KMS-11 (cell line): Measurements from ENCODE around the gene LEPROT.

Experiments used
- H2AFZ ChIP-seq: fragments of 200-600 bp; sonication (generic); 2 replicates; pipeline ENCODE4 v1.6.1; 2016; ENCODE audit warnings: antibody characterized with exemption, mixed run types, low read depth
- H3K27ac ChIP-seq: fragments of 200-600 bp; sonication (generic); 2 replicates; pipeline ENCODE4 v1.6.1; 2016; ENCODE audit warnings: mild to moderate bottlenecking, mixed run types
- H3K27me3 ChIP-seq: fragments of 200-600 bp; sonication (generic); 2 replicates; pipeline ENCODE4 v1.6.1; 2017; ENCODE audit warnings: mild to moderate bottlenecking, low read depth, mixed run types, moderate library complexity; ENCODE audit not compliant: insufficient read depth
- H3K36me3 ChIP-seq: fragments of 200-600 bp; sonication (generic); 2 replicates; pipeline ENCODE4 v1.6.1; 2017; ENCODE audit warnings: mild to moderate bottlenecking, mixed run types; ENCODE audit not compliant: insufficient read depth
- H3K4me1 ChIP-seq: fragments of 200-600 bp; sonication (generic); 2 replicates; pipeline ENCODE4 v1.6.1; 2016; ENCODE audit warnings: mild to moderate bottlenecking, low read depth, mixed run types; ENCODE audit not compliant: poor library complexity, severe bottlenecking
- H3K4me2 ChIP-seq: fragments of 200-600 bp; sonication (generic); 2 replicates; pipeline ENCODE4 v1.7.0; 2016; ENCODE audit warnings: mild to moderate bottlenecking, mixed run types
- H3K4me3 ChIP-seq: fragments of 200-600 bp; sonication (generic); IDR thresholded peaks from 2 replicates; pipeline ENCODE4 v1.6.1; 2017; ENCODE audit warnings: low read depth, low read length, mixed read lengths; ENCODE audit not compliant: insufficient read depth
- H3K79me2 ChIP-seq: fragments of 200-600 bp; sonication (generic); 2 replicates; pipeline ENCODE4 v1.6.1; 2016; ENCODE audit warnings: low read depth, mixed run types; ENCODE audit not compliant: insufficient read depth
- H3K9ac ChIP-seq: fragments of 200-600 bp; sonication (generic); 2 replicates; pipeline ENCODE4 v1.6.1; 2016; ENCODE audit warnings: mild to moderate bottlenecking, mixed run types
- H4K20me1 ChIP-seq: fragments of 200-600 bp; sonication (generic); 2 replicates; pipeline ENCODE4 v1.6.1; 2016; ENCODE audit warnings: mild to moderate bottlenecking, mixed run types; ENCODE audit not compliant: insufficient read depth
- TF ChIP-seq, protein P1 (sequence below): fragments of 200-600 bp; sonication (generic); conservative IDR thresholded peaks from 2 replicates; pipeline ENCODE4 v1.6.1; 2017; ENCODE audit warnings: low read depth, mild to moderate bottlenecking, antibody characterized with exemption, low read length, moderate library complexity, mixed read lengths

Gene LEPROT

DNA sequence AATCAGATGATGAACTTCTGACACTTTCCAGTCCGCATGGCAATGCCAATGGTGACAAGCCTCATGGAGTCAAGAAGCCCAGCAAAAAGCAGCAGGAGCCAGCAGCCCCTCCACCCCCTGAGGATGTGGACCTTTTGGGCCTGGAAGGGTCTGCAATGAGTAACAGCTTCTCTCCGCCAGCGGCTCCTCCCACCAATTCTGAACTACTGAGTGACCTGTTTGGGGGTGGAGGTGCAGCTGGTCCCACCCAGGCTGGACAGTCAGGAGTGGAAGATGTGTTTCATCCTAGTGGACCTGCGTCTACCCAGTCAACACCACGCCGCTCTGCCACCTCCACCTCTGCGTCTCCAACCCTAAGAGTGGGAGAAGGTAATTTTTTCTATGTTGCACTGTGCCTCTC lies 28.0 kb upstream of the LEPROT start:
- H2AFZ ChIP-seq: no peak overlapping the region
- H3K9ac ChIP-seq: no peak overlapping the region
- H3K4me1 ChIP-seq: peaks cover 7% of the 10 kb centered on the region
- H4K20me1 ChIP-seq: no peaks in the 10 kb centered on the region
- no peak overlapping the region for H3K4me3 ChIP-seq
- no peaks in the 10 kb centered on the region for H3K36me3 ChIP-seq
- H3K27me3 ChIP-seq: no peaks in the 10 kb centered on the region
- H3K79me2 ChIP-seq: no peaks in the 10 kb centered on the region
- no peak overlapping the region for H3K4me2 ChIP-seq
- H3K27ac ChIP-seq: no peak overlapping the region
- TF ChIP-seq, protein P1, sequence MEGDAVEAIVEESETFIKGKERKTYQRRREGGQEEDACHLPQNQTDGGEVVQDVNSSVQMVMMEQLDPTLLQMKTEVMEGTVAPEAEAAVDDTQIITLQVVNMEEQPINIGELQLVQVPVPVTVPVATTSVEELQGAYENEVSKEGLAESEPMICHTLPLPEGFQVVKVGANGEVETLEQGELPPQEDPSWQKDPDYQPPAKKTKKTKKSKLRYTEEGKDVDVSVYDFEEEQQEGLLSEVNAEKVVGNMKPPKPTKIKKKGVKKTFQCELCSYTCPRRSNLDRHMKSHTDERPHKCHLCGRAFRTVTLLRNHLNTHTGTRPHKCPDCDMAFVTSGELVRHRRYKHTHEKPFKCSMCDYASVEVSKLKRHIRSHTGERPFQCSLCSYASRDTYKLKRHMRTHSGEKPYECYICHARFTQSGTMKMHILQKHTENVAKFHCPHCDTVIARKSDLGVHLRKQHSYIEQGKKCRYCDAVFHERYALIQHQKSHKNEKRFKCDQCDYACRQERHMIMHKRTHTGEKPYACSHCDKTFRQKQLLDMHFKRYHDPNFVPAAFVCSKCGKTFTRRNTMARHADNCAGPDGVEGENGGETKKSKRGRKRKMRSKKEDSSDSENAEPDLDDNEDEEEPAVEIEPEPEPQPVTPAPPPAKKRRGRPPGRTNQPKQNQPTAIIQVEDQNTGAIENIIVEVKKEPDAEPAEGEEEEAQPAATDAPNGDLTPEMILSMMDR: no peak

DNA sequence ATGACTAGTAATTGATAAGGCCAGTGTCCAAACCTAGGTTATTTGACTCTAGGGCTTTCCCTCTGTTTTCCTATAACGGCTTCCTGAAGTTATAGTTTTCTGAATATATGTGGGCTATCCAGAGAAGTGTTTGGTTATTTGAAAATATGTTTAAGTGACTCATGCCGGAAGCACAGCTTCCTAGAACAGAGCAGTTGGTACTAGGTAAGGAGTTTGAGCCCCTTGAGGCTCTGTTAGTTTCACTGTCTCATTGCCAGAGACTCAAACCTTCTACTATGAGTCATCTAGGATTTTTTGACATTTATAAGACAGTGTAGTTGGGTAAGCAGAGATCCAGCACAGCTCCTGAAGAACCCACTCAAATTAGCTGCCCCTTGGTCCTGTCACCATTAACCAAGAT lies 27.1 kb upstream of the LEPROT start:
- H3K9ac ChIP-seq: no peak overlapping the region
- H3K4me1 ChIP-seq: peaks cover 7% of the 10 kb centered on the region
- H3K79me2 ChIP-seq: no peaks in the 10 kb centered on the region
- no peaks in the 10 kb centered on the region for H3K27me3 ChIP-seq
- no peak overlapping the region for H2AFZ ChIP-seq
- H3K27ac ChIP-seq: no peak overlapping the region
- no peak overlapping the region for H3K4me3 ChIP-seq
- no peaks in the 10 kb centered on the region for H3K36me3 ChIP-seq
- H4K20me1 ChIP-seq: no peaks in the 10 kb centered on the region
- H3K4me2 ChIP-seq: no peak overlapping the region
- TF ChIP-seq, protein P1: no peak

DNA sequence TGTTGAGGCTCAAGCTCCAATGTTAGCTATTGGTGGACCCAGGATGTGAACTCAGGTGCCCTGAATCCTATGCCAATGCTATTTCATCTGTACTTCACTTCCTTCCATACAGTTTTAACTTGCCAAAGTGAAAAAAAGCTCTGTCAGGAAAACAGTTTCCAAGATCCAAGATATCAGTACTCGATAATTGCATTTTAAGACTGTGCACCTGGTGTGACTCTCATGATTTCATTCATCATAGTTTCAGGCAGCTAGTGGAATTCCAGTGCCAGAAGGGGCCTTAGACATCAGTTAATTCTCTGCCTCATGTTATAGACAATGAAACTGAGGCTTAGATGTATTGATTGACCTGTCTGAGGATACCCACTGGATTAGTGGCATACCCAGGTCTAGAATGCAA lies 26.5 kb upstream of the LEPROT start:
- no peak overlapping the region for H2AFZ ChIP-seq
- no peaks in the 10 kb centered on the region for H3K36me3 ChIP-seq

DNA sequence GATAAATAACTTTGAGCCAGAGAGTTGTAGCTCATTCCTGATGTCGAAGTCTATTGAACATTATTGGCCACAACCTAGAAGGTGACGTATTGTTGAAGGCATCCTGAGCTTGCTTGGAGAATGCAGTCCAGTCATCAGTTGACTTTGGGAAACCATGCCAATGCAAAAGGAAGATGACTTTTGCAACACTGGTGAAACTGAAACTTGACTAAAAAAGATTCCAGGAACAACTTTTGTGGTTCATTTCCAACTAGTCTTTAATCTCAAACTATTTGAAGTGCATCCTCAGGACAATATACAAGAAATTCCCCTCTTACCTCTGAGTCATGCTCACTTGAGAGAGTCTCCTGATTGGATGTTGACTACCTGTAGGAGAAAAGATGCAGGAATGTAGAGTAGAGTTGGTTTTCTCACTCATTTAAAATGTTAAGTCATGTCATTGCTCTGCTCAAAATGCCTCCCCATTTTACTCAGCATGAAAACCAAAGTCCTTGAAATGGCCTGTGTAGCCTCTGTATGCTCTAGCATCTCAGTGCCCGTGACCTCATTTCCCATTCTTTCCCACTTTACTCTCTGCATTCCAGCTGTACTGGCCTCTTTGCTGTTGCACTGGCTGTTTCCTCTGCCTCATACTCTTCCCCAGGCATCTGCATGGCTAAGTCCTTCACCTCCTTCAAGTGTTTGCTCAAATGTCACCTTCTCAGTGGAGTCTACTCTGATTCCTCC lies 24.4 kb upstream of the LEPROT start:
- H3K27me3 ChIP-seq: no peaks in the 10 kb centered on the region
- H3K4me3 ChIP-seq: no peak overlapping the region
- no peaks in the 10 kb centered on the region for H3K36me3 ChIP-seq
- H3K79me2 ChIP-seq: no peaks in the 10 kb centered on the region
- H4K20me1 ChIP-seq: no peaks in the 10 kb centered on the region
- H3K4me2 ChIP-seq: no peak overlapping the region
- TF ChIP-seq, protein P1: no peak
- H3K27ac ChIP-seq: no peak overlapping the region
- H2AFZ ChIP-seq: no peak overlapping the region
- peaks cover 7% of the 10 kb centered on the region for H3K4me1 ChIP-seq
- H3K9ac ChIP-seq: no peak overlapping the region

More for the DNA sequence above, 26.5 kb upstream of the LEPROT start:
- no peaks in the 10 kb centered on the region for H4K20me1 ChIP-seq
- H3K27me3 ChIP-seq: no peaks in the 10 kb centered on the region
- H3K79me2 ChIP-seq: no peaks in the 10 kb centered on the region
- no peak overlapping the region for H3K4me3 ChIP-seq
- H3K4me1 ChIP-seq: peaks cover 7% of the 10 kb centered on the region
- no peak overlapping the region for H3K27ac ChIP-seq
- no peak overlapping the region for H3K4me2 ChIP-seq
- H3K9ac ChIP-seq: no peak overlapping the region
- TF ChIP-seq, protein P1: no peak
